ENCODE measurements around the gene ZSWIM9.
"Not testable (repeated sequence)": the region's sequence is repeated elsewhere in the genome, so short reads cannot be mapped to it uniquely, and the experiment has no call there.

ZSWIM9 gene

DNA sequence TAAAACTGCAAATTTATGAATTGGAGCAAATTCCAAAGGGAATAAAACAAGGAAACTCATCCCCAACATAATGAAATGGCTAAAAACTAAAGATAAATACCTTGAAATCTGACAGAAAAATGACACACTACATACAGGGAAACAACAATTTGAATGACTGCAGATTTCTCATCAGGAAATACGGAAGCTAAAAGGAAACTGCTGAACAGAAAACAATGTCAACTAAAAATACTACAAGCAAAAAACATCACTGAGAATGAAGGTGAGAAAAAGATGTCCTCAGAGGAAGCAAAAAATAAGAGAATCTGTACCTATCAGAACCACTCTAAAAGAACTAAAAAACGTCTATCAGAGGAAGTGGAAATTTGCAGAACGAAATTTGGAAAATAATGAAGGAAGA, 39.5 kb downstream of the ZSWIM9 start:
- ChIA-PET CTCF (no interaction called here), POLR2A (interaction anchor here (0.7 kb wide), 1 partner anchor 166 kb away, joined by 3 read pairs; no protein-coding TSS in a partner anchor)
- no peak overlapping the region for H3K4me3 ChIP-seq (ENCODE audit: low read depth, low read length)
- no peak for DNase-seq (ENCODE audit: low read depth, low spot score)
- TF ChIP-seq, protein P1, sequence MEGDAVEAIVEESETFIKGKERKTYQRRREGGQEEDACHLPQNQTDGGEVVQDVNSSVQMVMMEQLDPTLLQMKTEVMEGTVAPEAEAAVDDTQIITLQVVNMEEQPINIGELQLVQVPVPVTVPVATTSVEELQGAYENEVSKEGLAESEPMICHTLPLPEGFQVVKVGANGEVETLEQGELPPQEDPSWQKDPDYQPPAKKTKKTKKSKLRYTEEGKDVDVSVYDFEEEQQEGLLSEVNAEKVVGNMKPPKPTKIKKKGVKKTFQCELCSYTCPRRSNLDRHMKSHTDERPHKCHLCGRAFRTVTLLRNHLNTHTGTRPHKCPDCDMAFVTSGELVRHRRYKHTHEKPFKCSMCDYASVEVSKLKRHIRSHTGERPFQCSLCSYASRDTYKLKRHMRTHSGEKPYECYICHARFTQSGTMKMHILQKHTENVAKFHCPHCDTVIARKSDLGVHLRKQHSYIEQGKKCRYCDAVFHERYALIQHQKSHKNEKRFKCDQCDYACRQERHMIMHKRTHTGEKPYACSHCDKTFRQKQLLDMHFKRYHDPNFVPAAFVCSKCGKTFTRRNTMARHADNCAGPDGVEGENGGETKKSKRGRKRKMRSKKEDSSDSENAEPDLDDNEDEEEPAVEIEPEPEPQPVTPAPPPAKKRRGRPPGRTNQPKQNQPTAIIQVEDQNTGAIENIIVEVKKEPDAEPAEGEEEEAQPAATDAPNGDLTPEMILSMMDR (IDR thresholded peaks at IDR 0.05; ENCODE audit: insufficient read depth, low read length, missing control alignments): no peak

DNA sequence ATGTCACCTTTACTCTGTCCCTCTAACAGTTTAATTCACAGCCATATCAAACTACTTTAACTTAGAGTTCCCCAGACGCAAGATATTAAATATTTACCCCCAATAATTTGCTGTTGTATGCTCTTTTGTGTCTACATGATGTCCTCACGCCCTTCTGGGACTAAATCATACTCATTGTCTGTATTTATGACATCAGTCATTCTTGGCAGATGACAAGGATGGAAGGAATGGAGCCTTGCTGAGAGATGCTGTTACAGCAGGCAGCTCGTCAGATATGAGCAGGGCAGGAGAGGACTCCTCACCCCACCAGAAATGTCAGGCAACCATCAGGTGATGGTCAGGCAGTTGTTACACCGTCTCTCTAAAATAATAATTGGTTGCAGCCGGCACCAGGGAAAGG, 43.5 kb downstream of the ZSWIM9 start:
- no peak for DNase-seq (ENCODE audit: low read depth, low spot score)
- ChIA-PET CTCF (interaction anchor here (0.6 to 2.4 kb wide), 2 partner anchors 10 to 621 kb away, joined by 3 to 13 read pairs; no protein-coding TSS in a partner anchor), POLR2A (no interaction called here)
- H3K4me3 ChIP-seq (ENCODE audit: low read depth, low read length): no peak overlapping the region
- TF ChIP-seq, protein P1 (IDR thresholded peaks at IDR 0.05; ENCODE audit: insufficient read depth, low read length, missing control alignments): no peak

DNA sequence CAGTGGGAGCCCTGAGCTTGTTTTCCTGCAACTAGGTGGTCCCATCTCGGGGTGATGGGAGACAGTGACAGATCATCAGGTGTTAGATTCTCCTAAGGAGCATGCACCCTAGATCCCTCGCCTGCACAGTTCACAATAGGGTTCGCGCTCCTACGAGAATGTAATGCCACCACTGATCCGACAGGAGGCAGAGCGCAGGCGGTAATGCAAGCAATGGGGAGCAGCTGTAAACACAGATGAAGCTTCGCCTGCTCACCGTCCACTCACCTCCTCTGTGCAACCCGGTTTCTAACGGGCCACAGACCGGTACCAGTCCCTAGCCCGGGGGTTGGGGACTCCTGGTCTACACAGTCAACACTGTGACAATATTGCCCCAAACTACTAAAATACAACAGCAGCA, 46.5 kb downstream of the ZSWIM9 start:
- TF ChIP-seq, protein P1 (IDR thresholded peaks at IDR 0.05; ENCODE audit: insufficient read depth, low read length, missing control alignments): no peak
- ChIA-PET POLR2A (no interaction called here), CTCF (interaction anchor here (1.3 kb wide), 1 partner anchor 16 kb away, joined by 4 read pairs; no protein-coding TSS in a partner anchor)
- H3K4me3 ChIP-seq (ENCODE audit: low read depth, low read length): no peak overlapping the region
- no peak for DNase-seq (ENCODE audit: low read depth, low spot score)

DNA sequence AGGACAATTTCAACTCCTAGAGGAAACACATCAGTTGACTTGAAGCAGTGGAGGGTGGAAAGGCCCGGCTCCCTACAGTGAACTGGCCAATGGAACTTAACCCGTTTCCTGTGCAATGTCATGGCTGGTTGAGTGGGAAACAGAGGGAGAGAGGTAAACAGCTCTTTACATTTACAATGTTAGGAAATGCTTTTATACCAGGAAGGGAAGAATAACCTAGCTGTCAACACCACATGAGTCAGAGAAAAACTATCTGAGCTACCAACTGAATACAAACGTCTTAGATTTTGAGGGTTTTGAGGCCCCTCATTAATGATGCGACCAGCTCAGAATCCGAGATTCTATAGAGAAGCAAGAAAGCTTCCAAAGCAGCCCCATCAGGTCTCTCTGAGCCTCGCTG, 48.5 kb downstream of the ZSWIM9 start:
- POLR2A ChIA-PET: interaction anchor here (1.1 kb wide), 1 partner anchor 14 kb away, joined by 4 read pairs; no protein-coding TSS in a partner anchor
- TF ChIP-seq, protein P1 (IDR thresholded peaks at IDR 0.05; ENCODE audit: insufficient read depth, low read length, missing control alignments): no peak
- H3K4me3 ChIP-seq (ENCODE audit: low read depth, low read length): no peak overlapping the region
- no peak for DNase-seq (ENCODE audit: low read depth, low spot score)
- CTCF ChIA-PET: interaction anchor here (1.1 to 1.5 kb wide), 2 partner anchors 40 to 255 kb away, joined by 3 read pairs; no protein-coding TSS in a partner anchor

DNA sequence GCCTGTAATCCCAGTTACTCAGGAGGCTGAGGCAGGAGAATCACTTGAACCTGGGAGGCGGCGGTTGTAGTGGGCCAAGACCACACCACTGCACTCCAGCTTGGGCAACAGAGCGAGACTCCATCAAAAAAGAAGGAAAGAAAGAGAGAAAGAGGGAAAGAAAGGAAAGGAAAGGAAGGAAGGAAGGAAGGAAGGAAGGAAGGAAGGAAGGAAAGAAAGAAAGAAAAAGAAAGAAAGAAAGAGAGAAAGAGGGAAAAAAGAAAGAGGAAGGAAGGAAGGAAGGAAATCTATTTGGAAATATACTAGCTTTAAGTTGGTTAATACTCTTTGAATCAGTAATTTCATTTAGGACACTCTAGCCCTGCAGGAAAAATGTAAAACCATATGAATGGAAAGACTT, 50.3 kb downstream of the ZSWIM9 start:
- H3K4me3 ChIP-seq (ENCODE audit: low read depth, low read length); DNase-seq (ENCODE audit: low read depth, low spot score); POLR2A ChIA-PET: not testable (repeated sequence)
- CTCF ChIA-PET: interaction anchor here (1.0 kb wide), 1 partner anchor 26 kb away, joined by 3 read pairs; no protein-coding TSS in a partner anchor

DNA sequence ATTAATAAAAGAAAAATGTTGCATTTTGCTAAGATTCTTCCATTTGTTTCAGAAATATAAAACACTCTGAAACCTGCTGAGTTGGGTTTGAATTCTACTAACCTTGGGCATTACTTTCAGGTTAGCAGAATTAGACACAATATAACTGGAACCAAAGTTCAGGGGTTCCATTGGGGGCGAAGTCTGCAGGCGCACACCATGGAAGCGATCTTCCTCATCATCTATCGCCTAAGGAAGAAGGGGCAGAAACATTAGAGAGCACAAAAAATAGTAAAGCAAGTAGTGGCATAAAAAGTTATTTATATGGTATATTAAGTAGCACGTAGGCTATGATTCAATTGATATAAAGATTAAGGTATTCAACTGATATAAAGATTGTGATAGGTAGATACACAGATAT, 51.1 kb downstream of the ZSWIM9 start:
- TF ChIP-seq, protein P1 (IDR thresholded peaks at IDR 0.05; ENCODE audit: insufficient read depth, low read length, missing control alignments): no peak
- CTCF ChIA-PET: no interaction called here
- POLR2A ChIA-PET: no interaction called here
- DNase-seq (ENCODE audit: low read depth, low spot score): no peak
- no peak overlapping the region for H3K4me3 ChIP-seq (ENCODE audit: low read depth, low read length)

DNA sequence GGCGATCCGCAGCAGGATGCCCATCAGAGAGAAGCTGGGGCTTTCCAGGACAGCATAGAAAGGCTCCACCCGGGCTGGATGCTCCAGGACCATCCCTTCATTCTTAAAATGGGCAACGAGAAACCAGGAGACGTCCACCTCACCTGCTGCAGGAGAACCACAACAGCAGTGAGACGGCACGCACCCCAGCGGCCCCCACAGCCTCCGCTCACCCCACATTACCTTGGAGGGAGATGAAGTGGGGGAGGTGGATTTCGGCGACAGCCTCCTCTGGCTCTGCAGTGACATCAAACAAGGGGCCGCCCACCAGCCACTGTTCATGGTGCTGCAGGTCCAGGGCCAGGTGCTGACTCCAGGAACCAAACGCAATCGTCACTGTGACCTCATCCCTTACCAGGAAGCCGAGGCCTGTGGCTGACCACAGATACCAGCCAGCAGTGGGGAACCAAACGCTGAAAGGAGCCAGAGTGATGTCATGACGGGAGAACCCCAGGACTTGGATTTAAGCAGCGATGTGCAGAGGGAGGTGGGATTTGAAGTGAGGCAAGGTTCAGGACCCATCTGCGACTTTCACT, 60.2 kb downstream of the ZSWIM9 start:
- H3K4me3 ChIP-seq (ENCODE audit: low read depth, low read length): no peak overlapping the region
- ChIA-PET POLR2A (no interaction called here), CTCF (no interaction called here)
- TF ChIP-seq, protein P1 (IDR thresholded peaks at IDR 0.05; ENCODE audit: insufficient read depth, low read length, missing control alignments): no peak
- DNase-seq (ENCODE audit: low read depth, low spot score): no peak

Data from AG04449 (cell line).